ENCODE results near the gene MOB4.

The MOB4 gene

DNA sequence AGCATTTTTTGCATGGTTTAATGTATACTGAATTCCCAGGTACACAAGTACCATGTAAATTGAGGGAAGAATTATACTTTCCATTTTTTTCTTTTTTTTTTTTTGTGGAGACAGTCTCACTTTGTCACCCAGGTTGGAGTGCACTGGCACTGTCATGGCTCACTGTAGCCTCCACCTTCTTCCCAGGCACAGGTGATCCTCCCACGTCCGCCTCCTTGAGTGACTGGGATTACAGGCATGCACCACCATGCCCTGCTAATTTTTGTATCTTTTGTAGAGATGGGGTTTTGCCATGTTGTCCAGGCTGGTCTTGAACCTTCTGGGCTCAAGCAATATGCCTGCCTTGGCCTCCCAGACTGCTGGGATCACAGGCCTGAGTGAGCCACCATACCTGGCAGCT lies 11.9 kb upstream of the MOB4 start:
- in situ Hi-C loops (cut with HindIII; ENCODE audit: low pct_ligation_motif_present, low sequenced_read_pairs): no loop called here
- TF ChIP-seq, protein P1, sequence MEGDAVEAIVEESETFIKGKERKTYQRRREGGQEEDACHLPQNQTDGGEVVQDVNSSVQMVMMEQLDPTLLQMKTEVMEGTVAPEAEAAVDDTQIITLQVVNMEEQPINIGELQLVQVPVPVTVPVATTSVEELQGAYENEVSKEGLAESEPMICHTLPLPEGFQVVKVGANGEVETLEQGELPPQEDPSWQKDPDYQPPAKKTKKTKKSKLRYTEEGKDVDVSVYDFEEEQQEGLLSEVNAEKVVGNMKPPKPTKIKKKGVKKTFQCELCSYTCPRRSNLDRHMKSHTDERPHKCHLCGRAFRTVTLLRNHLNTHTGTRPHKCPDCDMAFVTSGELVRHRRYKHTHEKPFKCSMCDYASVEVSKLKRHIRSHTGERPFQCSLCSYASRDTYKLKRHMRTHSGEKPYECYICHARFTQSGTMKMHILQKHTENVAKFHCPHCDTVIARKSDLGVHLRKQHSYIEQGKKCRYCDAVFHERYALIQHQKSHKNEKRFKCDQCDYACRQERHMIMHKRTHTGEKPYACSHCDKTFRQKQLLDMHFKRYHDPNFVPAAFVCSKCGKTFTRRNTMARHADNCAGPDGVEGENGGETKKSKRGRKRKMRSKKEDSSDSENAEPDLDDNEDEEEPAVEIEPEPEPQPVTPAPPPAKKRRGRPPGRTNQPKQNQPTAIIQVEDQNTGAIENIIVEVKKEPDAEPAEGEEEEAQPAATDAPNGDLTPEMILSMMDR (IDR thresholded peaks at IDR 0.05; ENCODE audit: low read depth, low read length, missing control alignments): no peak
- H3K36me3 ChIP-seq (replicated peaks): peaks cover 17% of the 10 kb centered on the region
- DNase-seq: no peak
- H3K4me3 ChIP-seq (ENCODE audit: low read depth, low read length): no peak overlapping the region
- H3K27ac ChIP-seq: no peak overlapping the region
- H3K27me3 ChIP-seq (replicated peaks): no peaks in the 10 kb centered on the region

DNA sequence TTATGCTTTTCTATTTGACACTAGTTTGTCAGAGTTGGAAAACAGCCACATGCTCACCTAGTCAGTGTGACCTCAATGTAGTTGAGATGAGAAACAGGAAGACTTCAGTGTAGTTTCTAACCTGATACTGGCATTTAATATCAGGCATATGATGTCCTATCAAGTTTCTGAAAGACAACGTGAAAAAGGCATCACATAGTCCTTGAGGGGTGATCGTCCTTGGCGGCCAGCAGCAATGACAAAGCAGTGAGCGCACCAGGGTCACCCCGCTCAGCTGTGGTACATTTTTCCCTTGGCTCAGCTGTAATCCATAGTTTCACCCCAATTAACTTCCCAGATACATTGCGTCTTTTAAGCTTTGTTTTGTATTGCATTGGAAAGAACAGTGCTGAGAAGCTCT lies 11.4 kb upstream of the MOB4 start:
- DNase-seq: no peak
- Histone ChIP-seq H3K36me3 (replicated peaks) (peaks cover 16% of the 10 kb centered on the region), H3K27me3 (replicated peaks) (no peaks in the 10 kb centered on the region), H3K27ac (no peak overlapping the region), H3K4me3 (ENCODE audit: low read depth, low read length) (no peak overlapping the region)
- in situ Hi-C loops (cut with HindIII; ENCODE audit: low pct_ligation_motif_present, low sequenced_read_pairs): no loop called here
- TF ChIP-seq, protein P1 (IDR thresholded peaks at IDR 0.05; ENCODE audit: low read depth, low read length, missing control alignments): no peak

DNA sequence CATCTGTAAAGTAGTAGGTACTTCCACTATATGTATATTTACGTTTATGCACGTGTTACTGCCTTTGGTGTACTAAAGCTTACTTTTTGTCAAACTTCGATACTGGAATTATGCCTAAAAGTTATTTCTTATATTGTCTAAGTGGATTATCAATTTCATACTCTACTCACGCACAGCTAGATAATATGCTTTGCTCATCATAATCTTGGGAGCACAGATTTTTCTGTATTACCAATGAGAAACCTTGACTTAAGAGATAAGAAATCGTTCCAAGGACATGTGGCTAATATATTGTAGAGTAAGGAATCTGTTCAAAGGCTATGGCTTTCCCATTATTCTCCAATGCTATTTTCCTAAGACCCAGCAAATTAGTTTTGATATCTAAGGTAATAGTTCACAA lies 9.2 kb upstream of the MOB4 start:
- in situ Hi-C loops (cut with HindIII; ENCODE audit: low pct_ligation_motif_present, low sequenced_read_pairs): no loop called here
- H3K27me3 ChIP-seq (replicated peaks): no peaks in the 10 kb centered on the region
- H3K27ac ChIP-seq: no peak overlapping the region
- TF ChIP-seq, protein P1 (IDR thresholded peaks at IDR 0.05; ENCODE audit: low read depth, low read length, missing control alignments): no peak
- H3K36me3 ChIP-seq (replicated peaks): peaks cover 15% of the 10 kb centered on the region
- no peak for DNase-seq
- H3K4me3 ChIP-seq (ENCODE audit: low read depth, low read length): no peak overlapping the region

DNA sequence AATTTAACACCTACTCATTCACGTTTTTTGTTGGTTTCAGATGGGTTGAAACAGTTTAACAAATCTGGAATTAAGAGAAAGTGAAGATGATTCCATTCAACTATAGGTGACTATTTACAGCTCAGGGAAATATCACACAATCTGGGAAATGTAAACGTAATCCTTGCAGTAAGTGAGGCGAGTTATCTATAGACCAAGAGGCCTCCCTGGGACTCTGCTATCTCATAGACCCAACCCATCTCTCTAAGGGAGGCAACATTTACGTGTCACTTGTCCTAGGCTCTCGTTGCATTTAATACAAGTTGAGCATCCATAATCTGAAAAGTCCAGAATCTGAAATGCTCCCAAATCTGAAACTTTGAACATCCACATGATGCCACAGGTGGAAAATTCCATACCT lies 2.0 kb upstream of the MOB4 start:
- no peak overlapping the region for H3K27ac ChIP-seq
- H3K4me3 ChIP-seq (ENCODE audit: low read depth, low read length): no peak overlapping the region
- in situ Hi-C loops (cut with HindIII; ENCODE audit: low pct_ligation_motif_present, low sequenced_read_pairs): no loop called here
- H3K36me3 ChIP-seq (replicated peaks): no peaks in the 10 kb centered on the region
- DNase-seq: no peak
- no peaks in the 10 kb centered on the region for H3K27me3 ChIP-seq (replicated peaks)
- TF ChIP-seq, protein P1 (IDR thresholded peaks at IDR 0.05; ENCODE audit: low read depth, low read length, missing control alignments): no peak

DNA sequence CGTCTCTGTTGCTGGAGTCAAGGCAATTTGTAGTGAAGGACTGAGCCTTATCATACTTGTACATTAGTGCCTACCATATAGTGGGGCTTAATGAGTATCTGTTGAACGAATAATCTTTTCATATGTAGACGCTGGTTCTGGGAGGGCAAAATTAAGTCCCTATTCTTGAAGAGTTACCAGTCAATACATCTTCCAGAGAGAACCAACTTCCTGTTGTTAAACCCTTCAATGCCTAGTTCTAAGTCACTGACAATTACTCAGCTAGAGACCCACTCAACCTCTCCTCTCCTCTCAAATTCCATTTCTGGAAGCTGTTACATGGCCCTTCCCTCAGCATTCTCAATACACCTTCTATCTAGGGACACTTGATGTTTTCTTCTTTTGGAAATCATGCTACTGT lies 1.1 kb upstream of the MOB4 start:
- no peak for DNase-seq
- in situ Hi-C loops (cut with HindIII; ENCODE audit: low pct_ligation_motif_present, low sequenced_read_pairs): no loop called here
- no peak overlapping the region for H3K4me3 ChIP-seq (ENCODE audit: low read depth, low read length)

DNA sequence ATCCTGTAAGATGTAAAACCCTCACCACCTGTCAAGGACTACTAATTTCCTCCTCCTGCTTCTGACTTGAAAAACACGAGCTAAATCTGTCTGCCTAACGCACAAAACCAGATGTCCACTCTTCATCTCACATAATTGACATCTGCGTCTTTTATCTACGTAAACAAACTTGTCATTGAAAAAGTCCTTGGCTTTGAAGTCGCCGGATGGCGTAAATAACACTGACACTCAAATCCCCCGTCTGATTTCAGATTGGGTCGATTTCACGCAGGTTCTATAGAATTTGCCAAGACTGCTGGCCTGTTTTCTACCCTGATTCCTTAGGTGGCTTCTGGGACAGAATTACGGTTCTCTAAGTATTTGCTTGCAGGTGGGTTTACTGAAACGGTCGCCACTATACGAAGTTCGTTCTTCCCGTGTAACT lies 539 bp upstream of the MOB4 start:
- no peak for DNase-seq
- Histone ChIP-seq H3K27me3 (replicated peaks) (no peaks in the 10 kb centered on the region), H3K36me3 (replicated peaks) (no peaks in the 10 kb centered on the region), H3K27ac (peak overlapping the region; percentile 33), H3K4me3 (ENCODE audit: low read depth, low read length) (peak overlapping the region; percentile 92)
- TF ChIP-seq, protein P1 (IDR thresholded peaks at IDR 0.05; ENCODE audit: low read depth, low read length, missing control alignments): no peak
- in situ Hi-C loops (cut with HindIII; ENCODE audit: low pct_ligation_motif_present, low sequenced_read_pairs): no loop called here

More for the DNA sequence above, 1.1 kb upstream of the MOB4 start:
- TF ChIP-seq, protein P1 (IDR thresholded peaks at IDR 0.05; ENCODE audit: low read depth, low read length, missing control alignments): no peak
- Histone ChIP-seq H3K36me3 (replicated peaks) (no peaks in the 10 kb centered on the region), H3K27me3 (replicated peaks) (no peaks in the 10 kb centered on the region), H3K27ac (no peak overlapping the region)

Data from brain microvascular endothelial cell (primary cell).